ENCODE results near the gene EVA1C. TPM values are rescaled to one million over a fixed set of nuclear protein-coding genes. Genes with fewer than 3 reads are reported as not detected.

The EVA1C gene
- total and polyA plus RNA-seq, 9 of the 15 experiments (the other 6 are each of a cell fraction or from before 2014, with no cell fraction given) = 0.22 TPM; not detected in 8

- H3K4me3 ChIP-seq = no peak overlapping the region
- intact Hi-C loops (cut with micrococcal nuclease) = no loop called here
- no peaks in the 10 kb centered on the region for H4K20me1 ChIP-seq (replicated peaks; ENCODE audit: control insufficient read depth, insufficient read depth, low read length)
- H3K36me3 ChIP-seq (ENCODE audit: control insufficient read depth, insufficient read depth, low read length) = no peaks in the 10 kb centered on the region
- in situ Hi-C loops (cut with MboI) = loop anchor here (5.0 kb wide), 1 partner anchor 166 kb away; no protein-coding TSS in a partner anchor
- 9% methylated on average over 6 of the region's 6 CpGs for WGBS (ENCODE audit: insufficient coverage, low coverage, missing lambda C conversion rate)
- no peak overlapping the region for H3K27ac ChIP-seq (ENCODE audit: extremely low read depth, low read depth, low read length)
- no peak overlapping the region for H3K4me2 ChIP-seq (ENCODE audit: insufficient read depth, low read length)
- ATAC-seq (no peak), DNase-seq (ENCODE audit: extremely low read depth in 1 of 4, low spot score in 3 of 4) (no peak), FAIRE-seq (no peak)
- no peak overlapping the region for H3K9ac ChIP-seq (ENCODE audit: insufficient read depth in 1 of 2, low read depth in 2 of 2, low read length in 2 of 2)
- no TSS peak for BruUV-seq (replicated peaks)
- no peaks in the 10 kb centered on the region for H3K9me3 ChIP-seq (replicated peaks; ENCODE audit: control insufficient read depth, insufficient read depth, low read depth, low read length)
- no peaks in the 10 kb centered on the region for H3K79me2 ChIP-seq (ENCODE audit: control insufficient read depth, insufficient read depth, low read length)
- peaks cover 14 to 38% of the 10 kb centered on the region in 2 experiments; a peak in 4 of 5 replicates for H3K27me3 ChIP-seq (ENCODE audit: control insufficient read depth in 2 of 2, insufficient read depth in 2 of 2, low read length in 2 of 2)
- ChIA-PET CTCF (ENCODE audit: low intra/inter-chr PET ratio) (no interaction called here), POLR2A (interaction anchor here (0.6 to 1.1 kb wide), 4 partner anchors 9 to 666 kb away, joined by 3 read pairs; no protein-coding TSS in a partner anchor)
- H3K9me1 ChIP-seq (ENCODE audit: control insufficient read depth, insufficient read depth, low read length) = no peaks in the 10 kb centered on the region
- peaks cover 2% of the 10 kb centered on the region in 2 experiments; a peak in 3 of 5 replicates for H3K4me1 ChIP-seq (replicated peaks in 1 of 2; ENCODE audit: control insufficient read depth in 2 of 2, insufficient read depth in 2 of 2, low read length in 2 of 2)
- no peak overlapping the region for H2AFZ ChIP-seq (ENCODE audit: low read depth, low read length)
- TF ChIP-seq, protein P1, sequence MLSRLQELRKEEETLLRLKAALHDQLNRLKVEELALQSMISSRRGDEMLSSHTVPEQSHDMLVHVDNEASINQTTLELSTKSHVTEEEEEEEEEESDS (CRISPR knock-in tag; IDR thresholded peaks at IDR 0.05) = no peak
- TF ChIP-seq NBN (IDR thresholded peaks at IDR 0.05; ENCODE audit: low read depth) (no peak), ZNF589 (CRISPR knock-in tag; IDR thresholded peaks at IDR 0.05; ENCODE audit: low read depth) (no peak), ZNF592 (IDR thresholded peaks at IDR 0.05) (no peak), FOXP1 (CRISPR knock-in tag; IDR thresholded peaks at IDR 0.05) (no peak), FOXK2 (conservative IDR thresholded peaks at IDR 0.05 in 1 of 2, IDR thresholded peaks at IDR 0.05 in 1 of 2; ENCODE audit: low read depth in 2 of 2) (no peak), ZNF830 (CRISPR knock-in tag; IDR thresholded peaks at IDR 0.05) (no peak), GTF3C2 (IDR thresholded peaks at IDR 0.05; ENCODE audit: borderline replicate concordance, extremely low read depth, insufficient read length) (no peak), NCOA2 (IDR thresholded peaks at IDR 0.05; ENCODE audit: partially characterized antibody in 2 of 2) (no peak), HMG20B (CRISPR knock-in tag; IDR thresholded peaks at IDR 0.05) (no peak), ZNF217 (CRISPR knock-in tag; IDR thresholded peaks at IDR 0.05) (no peak), COPS2 (conservative IDR thresholded peaks at IDR 0.05) (no peak), ZNF324 (CRISPR knock-in tag; IDR thresholded peaks at IDR 0.05) (no peak)
- TF ChIP-seq, protein P2, sequence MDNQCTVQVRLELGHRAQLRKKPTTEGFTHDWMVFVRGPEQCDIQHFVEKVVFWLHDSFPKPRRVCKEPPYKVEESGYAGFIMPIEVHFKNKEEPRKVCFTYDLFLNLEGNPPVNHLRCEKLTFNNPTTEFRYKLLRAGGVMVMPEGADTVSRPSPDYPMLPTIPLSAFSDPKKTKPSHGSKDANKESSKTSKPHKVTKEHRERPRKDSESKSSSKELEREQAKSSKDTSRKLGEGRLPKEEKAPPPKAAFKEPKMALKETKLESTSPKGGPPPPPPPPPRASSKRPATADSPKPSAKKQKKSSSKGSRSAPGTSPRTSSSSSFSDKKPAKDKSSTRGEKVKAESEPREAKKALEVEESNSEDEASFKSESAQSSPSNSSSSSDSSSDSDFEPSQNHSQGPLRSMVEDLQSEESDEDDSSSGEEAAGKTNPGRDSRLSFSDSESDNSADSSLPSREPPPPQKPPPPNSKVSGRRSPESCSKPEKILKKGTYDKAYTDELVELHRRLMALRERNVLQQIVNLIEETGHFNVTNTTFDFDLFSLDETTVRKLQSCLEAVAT (IDR thresholded peaks at IDR 0.05) = no peak
These were observed 6.1 kb upstream of the EVA1C start for GRCh38 chr21:32406405-32406804.
